ENCODE measurements around the gene DMD.

Gene DMD

DNA sequence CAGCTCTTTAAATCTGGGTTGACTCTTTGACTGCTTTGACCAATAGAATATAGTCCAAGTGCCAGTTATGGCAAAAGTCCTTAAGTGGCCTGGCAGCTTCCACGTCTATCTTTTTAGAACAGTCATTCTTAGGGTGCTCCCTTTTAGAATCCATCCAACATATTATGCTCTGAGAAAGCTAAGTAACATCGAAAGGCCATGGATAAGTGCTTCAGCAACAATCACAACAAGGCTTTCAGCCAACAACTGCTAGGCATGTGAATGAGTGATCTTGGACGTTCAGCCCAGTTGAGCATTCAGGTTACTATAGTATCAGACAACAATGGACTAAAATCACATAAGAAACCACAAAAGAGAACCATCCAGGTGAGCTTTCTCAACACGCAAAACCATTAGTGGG lies 818.7 kb downstream of the DMD start:
- H3K9me3 ChIP-seq (ENCODE audit: insufficient read depth, low read depth, low read length) = no peaks in the 10 kb centered on the region
- H3K36me3 ChIP-seq (ENCODE audit: control insufficient read depth in 1 of 2, insufficient read depth in 2 of 2, low read length in 2 of 2) = no peaks in the 10 kb centered on the region
- no peak overlapping the region for H3K4ac ChIP-seq (ENCODE audit: low read depth, low read length)
- H4K12ac ChIP-seq (ENCODE audit: low read depth, low read length) = no peak overlapping the region
- no peak overlapping the region for H4K8ac ChIP-seq (ENCODE audit: low read depth, low read length)
- no peak overlapping the region for H2BK12ac ChIP-seq (ENCODE audit: low read length)
- H3K79me2 ChIP-seq (ENCODE audit: control insufficient read depth, insufficient read depth, low read length, poor library complexity) = no peaks in the 10 kb centered on the region
- no peak overlapping the region for H2BK120ac ChIP-seq (ENCODE audit: insufficient read depth, low read length, poor library complexity)
- no peaks in the 10 kb centered on the region for H3K79me1 ChIP-seq (ENCODE audit: low read length)
- DNase-seq = no peak
- no CpG with 5 or more reads among the region's 4 CpGs for WGBS (ENCODE audit: extremely low coverage, insufficient coverage, insufficient read length)
- H3K9ac ChIP-seq (ENCODE audit: low read length) = no peak overlapping the region
- no peak overlapping the region for H3K27ac ChIP-seq (ENCODE audit: low read depth, low read length)
- H3K18ac ChIP-seq (ENCODE audit: low read length) = no peak overlapping the region
- H3K23ac ChIP-seq (ENCODE audit: low read length) = no peak overlapping the region
- no peak overlapping the region for H2BK5ac ChIP-seq (ENCODE audit: low read depth, low read length, poor library complexity)
- no peak overlapping the region for H2AK5ac ChIP-seq (ENCODE audit: low read length)
- no peak overlapping the region for H3K4me2 ChIP-seq (ENCODE audit: low read length)
- no peak overlapping the region for H4K91ac ChIP-seq (ENCODE audit: low read depth, low read length)
- H3K14ac ChIP-seq (ENCODE audit: low read length) = no peak overlapping the region
- no peaks in the 10 kb centered on the region for H3K4me1 ChIP-seq (ENCODE audit: control insufficient read depth in 1 of 2, insufficient read depth in 2 of 2, low read length in 2 of 2)
- no peak overlapping the region for H3K4me3 ChIP-seq (ENCODE audit: low read depth, low read length)
- H3K27me3 ChIP-seq (ENCODE audit: insufficient read depth, low read length) = no peaks in the 10 kb centered on the region
- H2AFZ ChIP-seq (ENCODE audit: insufficient read depth, low read length, poor library complexity) = no peak overlapping the region

DNA sequence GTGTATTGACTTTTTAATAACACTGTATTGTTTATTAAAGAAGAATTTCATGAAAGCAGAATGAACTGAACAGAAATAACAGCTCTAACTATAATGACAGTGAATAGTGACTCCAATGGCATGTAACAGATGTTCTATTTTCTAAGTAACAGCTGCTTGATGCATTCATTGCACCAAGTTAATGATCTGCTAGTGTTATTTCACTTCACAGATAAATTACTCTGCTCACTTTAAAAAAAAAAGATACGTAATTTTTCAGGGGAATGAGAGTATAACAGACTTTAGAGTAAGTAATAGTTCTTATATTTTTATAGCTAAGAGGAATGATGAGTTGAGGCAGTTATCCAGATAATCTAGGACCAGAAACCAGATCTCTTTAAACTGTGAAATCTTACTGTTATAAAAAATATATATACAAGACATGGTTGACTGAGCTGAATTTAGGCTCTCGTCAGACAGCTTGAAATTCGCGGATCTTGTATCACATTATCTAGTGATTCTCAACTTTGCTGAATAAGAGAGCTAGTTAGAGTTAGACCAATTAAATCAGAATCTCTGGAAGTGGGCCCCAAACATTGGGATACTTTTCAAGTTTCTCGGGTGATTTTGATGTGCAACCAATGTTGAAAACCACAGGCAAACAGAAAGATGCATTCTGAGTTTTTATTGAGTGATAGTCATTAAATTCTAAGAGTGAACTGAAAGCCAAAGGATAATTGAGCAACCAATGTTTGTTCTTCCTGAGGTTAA lies 840.7 kb downstream of the DMD start:
- Histone ChIP-seq H3K9ac (ENCODE audit: low read length) (no peak overlapping the region), H3K4me1 (ENCODE audit: control insufficient read depth in 1 of 2, insufficient read depth in 2 of 2, low read length in 2 of 2) (no peaks in the 10 kb centered on the region), H2AK5ac (ENCODE audit: low read length) (no peak overlapping the region), H3K79me2 (ENCODE audit: control insufficient read depth, insufficient read depth, low read length, poor library complexity) (no peaks in the 10 kb centered on the region), H3K4ac (ENCODE audit: low read depth, low read length) (no peak overlapping the region), H2BK120ac (ENCODE audit: insufficient read depth, low read length, poor library complexity) (no peak overlapping the region), H3K27ac (ENCODE audit: low read depth, low read length) (no peak overlapping the region), H3K18ac (ENCODE audit: low read length) (no peak overlapping the region), H3K4me3 (ENCODE audit: low read depth, low read length) (no peak overlapping the region), H4K12ac (ENCODE audit: low read depth, low read length) (no peak overlapping the region), H4K91ac (ENCODE audit: low read depth, low read length) (no peak overlapping the region), H2AFZ (ENCODE audit: insufficient read depth, low read length, poor library complexity) (no peak overlapping the region), H4K8ac (ENCODE audit: low read depth, low read length) (no peak overlapping the region), H3K14ac (ENCODE audit: low read length) (no peak overlapping the region), H3K79me1 (ENCODE audit: low read length) (no peaks in the 10 kb centered on the region), H3K27me3 (ENCODE audit: insufficient read depth, low read length) (no peaks in the 10 kb centered on the region), H2BK12ac (ENCODE audit: low read length) (no peak overlapping the region), H3K36me3 (ENCODE audit: control insufficient read depth in 1 of 2, insufficient read depth in 2 of 2, low read length in 2 of 2) (no peaks in the 10 kb centered on the region), H3K23ac (ENCODE audit: low read length) (no peak overlapping the region), H3K9me3 (ENCODE audit: insufficient read depth, low read depth, low read length) (no peaks in the 10 kb centered on the region), H2BK5ac (ENCODE audit: low read depth, low read length, poor library complexity) (no peak overlapping the region), H3K4me2 (ENCODE audit: low read length) (no peak overlapping the region)
- no peak for DNase-seq
- no CpG with 5 or more reads among the region's 5 CpGs for WGBS (ENCODE audit: extremely low coverage, insufficient coverage, insufficient read length)

DNA sequence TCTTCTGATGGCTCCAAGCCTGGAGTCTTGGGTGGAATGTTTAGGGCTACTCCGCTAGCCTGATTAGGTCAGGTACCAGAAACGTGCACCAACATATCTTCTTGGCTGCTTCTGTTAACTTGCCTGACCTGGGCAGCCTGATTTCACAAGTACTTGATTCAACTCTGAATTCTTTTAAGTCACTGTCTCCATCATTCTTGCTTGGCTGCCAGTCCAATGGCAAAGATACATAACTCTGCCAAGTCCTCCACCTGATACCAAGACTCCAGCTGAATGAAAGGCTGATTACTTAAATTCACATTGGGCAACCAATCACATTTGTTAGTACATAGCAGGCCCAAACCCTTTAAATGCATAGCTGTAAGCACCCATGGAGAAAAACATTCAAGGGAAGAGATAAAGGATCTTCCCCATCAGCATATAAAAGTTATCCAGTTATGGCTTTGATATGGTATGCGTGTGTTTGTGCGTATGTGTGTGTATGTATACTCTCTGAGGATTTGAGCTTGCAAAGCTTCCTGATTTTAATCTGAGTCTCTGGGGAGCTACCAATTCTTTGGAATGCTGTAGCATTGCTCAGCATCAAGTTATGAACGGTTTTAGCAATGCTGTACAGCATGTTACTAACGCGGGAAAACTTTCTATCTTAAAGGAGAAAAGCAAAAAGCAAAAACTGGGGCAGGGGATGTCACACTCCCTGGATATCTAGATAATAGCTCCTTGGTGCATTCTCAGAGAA lies 917.2 kb downstream of the DMD start:
- no peak overlapping the region for H3K23ac ChIP-seq (ENCODE audit: low read length)
- no peak overlapping the region for H3K4me2 ChIP-seq (ENCODE audit: low read length)
- WGBS (ENCODE audit: extremely low coverage, insufficient coverage, insufficient read length) = no CpG with 5 or more reads among the region's 7 CpGs
- no peak overlapping the region for H2BK5ac ChIP-seq (ENCODE audit: low read depth, low read length, poor library complexity)
- no peak overlapping the region for H2AK5ac ChIP-seq (ENCODE audit: low read length)
- DNase-seq = peak in 1 of 2 donors; percentile 66
- H3K27ac ChIP-seq (ENCODE audit: low read depth, low read length) = no peak overlapping the region
- no peaks in the 10 kb centered on the region for H3K4me1 ChIP-seq (ENCODE audit: control insufficient read depth in 1 of 2, insufficient read depth in 2 of 2, low read length in 2 of 2)
- no peak overlapping the region for H4K12ac ChIP-seq (ENCODE audit: low read depth, low read length)
- H3K27me3 ChIP-seq (ENCODE audit: insufficient read depth, low read length) = no peaks in the 10 kb centered on the region
- no peaks in the 10 kb centered on the region for H3K79me1 ChIP-seq (ENCODE audit: low read length)
- H3K79me2 ChIP-seq (ENCODE audit: control insufficient read depth, insufficient read depth, low read length, poor library complexity) = no peaks in the 10 kb centered on the region
- H2BK120ac ChIP-seq (ENCODE audit: insufficient read depth, low read length, poor library complexity) = no peak overlapping the region
- H4K8ac ChIP-seq (ENCODE audit: low read depth, low read length) = no peak overlapping the region
- H3K14ac ChIP-seq (ENCODE audit: low read length) = no peak overlapping the region
- H3K36me3 ChIP-seq (ENCODE audit: control insufficient read depth in 1 of 2, insufficient read depth in 2 of 2, low read length in 2 of 2) = no peaks in the 10 kb centered on the region
- no peak overlapping the region for H2BK12ac ChIP-seq (ENCODE audit: low read length)
- H3K9ac ChIP-seq (ENCODE audit: low read length) = no peak overlapping the region
- H3K9me3 ChIP-seq (ENCODE audit: insufficient read depth, low read depth, low read length) = no peaks in the 10 kb centered on the region
- no peak overlapping the region for H2AFZ ChIP-seq (ENCODE audit: insufficient read depth, low read length, poor library complexity)
- H4K91ac ChIP-seq (ENCODE audit: low read depth, low read length) = no peak overlapping the region
- H3K18ac ChIP-seq (ENCODE audit: low read length) = no peak overlapping the region
- no peak overlapping the region for H3K4ac ChIP-seq (ENCODE audit: low read depth, low read length)
- no peak overlapping the region for H3K4me3 ChIP-seq (ENCODE audit: low read depth, low read length)

DNA sequence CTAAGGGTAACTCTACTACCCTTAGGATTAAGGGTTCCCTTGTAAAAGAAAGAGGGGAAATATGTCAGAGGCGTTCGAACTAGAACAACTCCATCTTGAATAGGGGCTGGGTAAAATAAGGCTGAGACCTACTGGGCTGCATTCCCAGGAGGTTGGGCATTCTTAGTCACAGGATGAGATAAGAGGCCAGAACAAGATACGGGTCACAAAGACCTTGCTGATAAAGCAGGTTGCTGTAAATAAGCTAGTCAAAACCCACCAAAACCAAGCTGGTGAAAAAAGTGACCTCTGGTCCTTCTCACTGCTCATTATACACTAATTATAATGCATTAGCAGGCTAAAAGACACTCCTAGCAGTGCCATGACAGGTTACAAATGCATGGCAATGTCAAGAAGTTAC lies 922.0 kb downstream of the DMD start:
- no CpG with 5 or more reads among the region's 3 CpGs for WGBS (ENCODE audit: extremely low coverage, insufficient coverage, insufficient read length)
- no peaks in the 10 kb centered on the region for H3K9me3 ChIP-seq (ENCODE audit: insufficient read depth, low read depth, low read length)
- H3K18ac ChIP-seq (ENCODE audit: low read length) = no peak overlapping the region

More for the DNA sequence above, 922.0 kb downstream of the DMD start:
- Histone ChIP-seq H3K23ac (ENCODE audit: low read length) (no peak overlapping the region), H4K8ac (ENCODE audit: low read depth, low read length) (no peak overlapping the region), H2BK120ac (ENCODE audit: insufficient read depth, low read length, poor library complexity) (no peak overlapping the region), H3K4me2 (ENCODE audit: low read length) (no peak overlapping the region), H3K36me3 (ENCODE audit: control insufficient read depth in 1 of 2, insufficient read depth in 2 of 2, low read length in 2 of 2) (no peaks in the 10 kb centered on the region), H2AFZ (ENCODE audit: insufficient read depth, low read length, poor library complexity) (no peak overlapping the region), H3K14ac (ENCODE audit: low read length) (no peak overlapping the region), H3K79me2 (ENCODE audit: control insufficient read depth, insufficient read depth, low read length, poor library complexity) (no peaks in the 10 kb centered on the region), H3K27me3 (ENCODE audit: insufficient read depth, low read length) (no peaks in the 10 kb centered on the region), H2AK5ac (ENCODE audit: low read length) (no peak overlapping the region), H2BK5ac (ENCODE audit: low read depth, low read length, poor library complexity) (no peak overlapping the region), H3K4ac (ENCODE audit: low read depth, low read length) (no peak overlapping the region), H3K79me1 (ENCODE audit: low read length) (no peaks in the 10 kb centered on the region), H4K91ac (ENCODE audit: low read depth, low read length) (no peak overlapping the region), H3K4me1 (ENCODE audit: control insufficient read depth in 1 of 2, insufficient read depth in 2 of 2, low read length in 2 of 2) (no peaks in the 10 kb centered on the region), H3K4me3 (ENCODE audit: low read depth, low read length) (no peak overlapping the region), H3K27ac (ENCODE audit: low read depth, low read length) (no peak overlapping the region), H2BK12ac (ENCODE audit: low read length) (no peak overlapping the region), H3K9ac (ENCODE audit: low read length) (no peak overlapping the region), H4K12ac (ENCODE audit: low read depth, low read length) (no peak overlapping the region)
- DNase-seq = peak in 1 of 2 donors; percentile 35

Measured in trophoblast cell (in vitro differentiated cells and primary cell).